ENCODE results near the gene GATA3.

GATA3 gene

GRCh38 chr10:8060704-8061121 is 6.2 kb downstream of the GATA3 start:
- TF ChIP-seq GATA3 (IDR thresholded peaks at IDR 0.05; ENCODE audit: low read depth, low read length): no peak
- TF ChIP-seq GATA2 (IDR thresholded peaks at IDR 0.05; ENCODE audit: low read depth, low read length): no peak

- TF ChIP-seq GATA3 (IDR thresholded peaks at IDR 0.05; ENCODE audit: low read depth, low read length) (no peak), GATA2 (IDR thresholded peaks at IDR 0.05; ENCODE audit: low read depth, low read length) (no peak)
These were observed 7.1 kb downstream of the GATA3 start for GRCh38 chr10:8061274-8062211.

- TF ChIP-seq GATA2 (IDR thresholded peaks at IDR 0.05; ENCODE audit: low read depth, low read length): no peak
- TF ChIP-seq GATA3 (IDR thresholded peaks at IDR 0.05; ENCODE audit: low read depth, low read length): no peak; the same call in 1 of the 2 replicates
These were observed 8.8 kb downstream of the GATA3 start for GRCh38 chr10:8063128-8063908.

GRCh38 chr10:8063935-8064334 is 9.4 kb downstream of the GATA3 start:
- no peak for TF ChIP-seq GATA3 (IDR thresholded peaks at IDR 0.05; ENCODE audit: low read depth, low read length)
- TF ChIP-seq GATA2 (IDR thresholded peaks at IDR 0.05; ENCODE audit: low read depth, low read length): no peak

DNA sequence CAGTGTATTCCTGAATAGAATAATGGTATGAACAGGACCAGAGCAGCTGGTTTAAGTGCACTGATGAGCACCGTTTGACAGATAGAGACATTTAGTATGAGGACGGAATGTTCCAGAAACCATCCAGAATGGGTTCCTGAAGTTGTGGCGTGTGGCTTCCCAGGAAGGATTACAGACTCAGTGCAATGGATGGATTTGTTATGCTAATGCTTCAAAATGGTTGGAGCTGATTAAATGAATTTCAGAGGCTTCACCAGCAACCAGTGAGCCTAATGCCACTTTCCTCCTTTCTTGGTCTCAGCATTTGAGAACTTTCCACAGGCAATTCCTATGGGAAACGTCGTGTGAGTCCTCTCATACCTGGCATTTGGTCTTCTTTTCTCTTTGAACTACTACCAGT is 9.9 kb downstream of the GATA3 start:
- TF ChIP-seq GATA2 (IDR thresholded peaks at IDR 0.05; ENCODE audit: low read depth, low read length): no peak
- TF ChIP-seq GATA3 (IDR thresholded peaks at IDR 0.05; ENCODE audit: low read depth, low read length): no peak

DNA sequence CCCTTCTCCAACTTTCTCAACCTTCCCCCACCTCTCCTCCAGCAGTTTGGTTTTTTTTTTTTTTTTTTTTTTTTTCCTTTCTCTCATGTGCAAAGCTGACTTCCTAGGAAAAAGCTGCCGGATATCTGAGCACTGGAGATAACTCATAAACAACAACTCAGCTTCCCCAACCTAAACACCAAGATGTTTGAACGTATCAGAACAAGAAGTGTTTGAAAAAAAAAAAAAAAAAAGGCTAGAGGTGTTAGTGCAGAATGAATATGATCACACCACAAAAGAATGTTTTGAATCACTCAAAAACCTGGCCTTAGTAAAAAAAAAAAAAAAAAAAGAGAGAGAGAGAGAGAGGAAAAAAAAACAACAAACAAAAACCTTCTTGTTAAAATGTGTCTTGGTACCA is 11.2 kb downstream of the GATA3 start:
- TF ChIP-seq GATA2 (IDR thresholded peaks at IDR 0.05; ENCODE audit: low read depth, low read length) (no peak), GATA3 (IDR thresholded peaks at IDR 0.05; ENCODE audit: low read depth, low read length) (no peak)

DNA sequence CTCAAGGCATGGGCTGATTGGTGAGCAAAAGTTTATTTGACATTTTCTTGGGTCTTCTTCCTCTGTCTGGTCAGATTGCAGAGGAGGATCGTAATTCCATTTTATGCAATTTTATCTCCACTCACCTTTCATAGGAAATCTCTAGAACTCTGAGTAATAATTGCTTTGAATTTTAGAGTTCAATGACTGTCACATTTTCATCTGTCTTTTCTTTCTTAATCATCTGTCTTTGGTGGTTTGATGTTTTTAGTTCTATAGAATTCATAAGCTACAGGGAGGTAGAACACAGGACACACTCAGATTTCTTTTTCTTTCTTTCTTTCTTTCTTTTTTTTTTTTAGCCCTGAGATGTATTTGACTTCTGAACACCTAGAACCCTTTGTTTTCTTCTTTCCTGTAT is 11.6 kb downstream of the GATA3 start:
- TF ChIP-seq GATA2 (IDR thresholded peaks at IDR 0.05; ENCODE audit: low read depth, low read length) (no peak), GATA3 (IDR thresholded peaks at IDR 0.05; ENCODE audit: low read depth, low read length) (no peak)

DNA sequence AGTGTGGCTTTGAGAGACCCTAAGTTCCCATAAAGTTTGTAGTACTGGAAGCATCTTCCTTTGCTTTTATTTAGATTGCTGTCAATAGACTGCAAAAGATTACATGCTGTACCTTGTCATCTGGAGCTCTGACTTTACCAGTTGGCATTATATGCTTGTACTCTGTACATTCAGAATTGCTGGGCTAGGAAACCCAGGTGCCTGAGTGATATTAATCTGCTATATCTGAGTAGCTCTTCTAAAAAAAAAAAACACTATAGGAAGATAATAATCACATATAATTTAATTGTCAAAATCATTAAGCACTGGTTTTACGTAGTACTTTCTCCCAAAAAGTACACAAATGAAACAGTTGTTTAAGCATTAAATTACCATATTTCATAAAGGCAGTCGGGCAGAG is 12.3 kb downstream of the GATA3 start:
- TF ChIP-seq GATA2 (IDR thresholded peaks at IDR 0.05; ENCODE audit: low read depth, low read length): peak; percentile 50
- TF ChIP-seq GATA3 (IDR thresholded peaks at IDR 0.05; ENCODE audit: low read depth, low read length): peak; percentile 72

DNA sequence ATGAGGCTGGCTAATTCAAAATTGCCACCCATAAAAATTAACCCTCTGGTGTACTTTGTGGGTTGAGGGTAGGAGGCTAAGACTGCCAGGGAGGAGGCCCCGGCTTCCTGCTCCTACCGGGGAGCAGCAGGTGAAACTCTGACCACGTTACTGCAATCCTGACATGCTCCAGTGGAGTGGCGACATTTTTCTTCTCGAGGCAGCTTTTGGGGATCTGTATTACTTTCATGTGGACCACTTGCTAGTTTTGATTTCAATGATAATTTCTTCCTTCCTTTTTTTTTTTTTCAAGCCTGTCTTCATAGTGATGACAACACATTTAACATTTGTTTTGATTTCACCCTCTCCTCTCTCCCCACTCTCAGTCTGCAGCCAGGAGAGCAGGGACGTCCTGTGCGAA is 14.6 kb downstream of the GATA3 start:
- TF ChIP-seq GATA2 (IDR thresholded peaks at IDR 0.05; ENCODE audit: low read depth, low read length): no peak
- no peak for TF ChIP-seq GATA3 (IDR thresholded peaks at IDR 0.05; ENCODE audit: low read depth, low read length)

DNA sequence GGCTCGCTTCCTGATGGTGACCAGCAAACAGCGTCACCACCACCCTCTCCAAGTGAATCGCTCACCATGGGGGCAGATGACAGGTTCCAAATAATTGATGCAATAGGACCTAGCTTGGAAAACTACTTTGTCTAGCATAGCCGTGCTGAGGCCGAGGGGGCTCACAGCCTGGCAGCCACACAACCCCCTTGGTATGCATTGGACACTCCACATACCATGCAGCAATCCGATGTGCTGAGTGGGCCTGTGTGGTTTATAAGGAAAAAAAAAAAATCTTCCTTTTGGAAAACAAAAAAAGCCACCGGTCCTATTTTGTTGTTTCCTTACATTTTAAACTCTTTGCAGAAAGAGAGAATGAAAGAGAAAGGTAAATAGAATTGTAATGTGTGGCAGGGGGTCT is 15.1 kb downstream of the GATA3 start:
- TF ChIP-seq GATA2 (IDR thresholded peaks at IDR 0.05; ENCODE audit: low read depth, low read length) (no peak), GATA3 (IDR thresholded peaks at IDR 0.05; ENCODE audit: low read depth, low read length) (no peak)

DNA sequence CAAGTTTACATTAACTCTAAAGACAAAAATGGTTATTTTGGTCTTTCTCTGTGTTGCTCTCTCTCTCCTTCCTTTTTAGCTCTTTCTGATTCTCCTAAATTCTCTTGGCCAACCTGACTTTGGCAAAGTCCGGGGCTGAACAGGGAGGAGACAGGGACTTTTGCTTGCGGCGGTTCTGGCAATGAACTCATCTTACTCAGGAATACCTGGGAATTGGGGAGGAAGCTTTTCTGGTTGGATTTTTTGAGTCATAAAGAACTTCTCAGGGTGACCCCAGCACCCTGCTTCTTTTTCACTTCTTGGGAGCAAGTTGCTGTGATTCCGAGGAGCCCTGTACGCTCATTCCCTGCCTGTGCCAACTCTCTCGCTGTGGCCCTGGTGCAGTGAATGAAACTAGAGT is 16.0 kb downstream of the GATA3 start:
- TF ChIP-seq GATA2 (IDR thresholded peaks at IDR 0.05; ENCODE audit: low read depth, low read length): no peak
- no peak for TF ChIP-seq GATA3 (IDR thresholded peaks at IDR 0.05; ENCODE audit: low read depth, low read length)

DNA sequence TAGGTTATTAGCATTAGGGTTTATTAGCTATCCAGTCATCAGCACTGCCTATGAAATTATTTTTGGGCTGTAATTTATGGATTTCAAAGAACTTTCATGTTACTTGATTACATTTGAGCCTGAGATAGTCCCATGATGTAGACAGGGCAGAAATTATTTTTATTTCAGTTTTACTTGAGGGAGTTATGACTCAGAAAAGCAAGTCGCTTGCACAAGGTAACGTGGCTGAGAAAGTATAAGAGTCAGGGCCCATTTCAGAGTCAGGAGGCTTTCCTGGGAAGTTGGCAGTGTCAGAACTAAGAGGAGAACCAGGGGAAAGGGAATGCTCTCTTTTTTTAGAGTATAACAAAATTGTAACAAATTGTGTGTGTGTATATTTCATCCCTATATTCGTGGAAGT is 16.5 kb downstream of the GATA3 start:
- TF ChIP-seq GATA3 (IDR thresholded peaks at IDR 0.05; ENCODE audit: low read depth, low read length) (no peak), GATA2 (IDR thresholded peaks at IDR 0.05; ENCODE audit: low read depth, low read length) (no peak)

- TF ChIP-seq GATA2 (IDR thresholded peaks at IDR 0.05; ENCODE audit: low read depth, low read length): peak; percentile 61; the same call in 1 of the 2 replicates
- peak; percentile 43; the same call in 1 of the 2 replicates for TF ChIP-seq GATA3 (IDR thresholded peaks at IDR 0.05; ENCODE audit: low read depth, low read length)
These were observed 17.2 kb downstream of the GATA3 start for GRCh38 chr10:8071666-8072065.

DNA sequence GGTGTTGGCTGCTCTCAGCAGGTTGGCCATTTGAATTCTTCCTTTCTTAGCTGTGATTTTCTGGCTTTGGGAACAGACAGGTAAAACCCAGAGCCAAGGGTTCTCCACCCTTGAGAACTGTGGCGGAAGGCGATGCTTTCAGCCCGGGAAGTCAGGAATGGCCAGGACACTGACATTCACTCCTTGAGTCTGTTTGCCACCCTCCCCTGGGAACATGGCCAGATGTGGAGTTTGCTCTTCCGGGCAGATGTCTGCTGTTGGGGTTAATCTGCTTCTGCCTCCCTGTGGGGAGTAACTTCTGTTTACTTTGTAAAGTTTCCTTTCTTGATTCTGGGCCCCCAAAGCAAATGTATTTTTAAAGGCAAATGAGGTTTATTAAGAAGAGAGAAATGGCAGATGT is 17.7 kb downstream of the GATA3 start:
- TF ChIP-seq GATA2 (IDR thresholded peaks at IDR 0.05; ENCODE audit: low read depth, low read length) (no peak), GATA3 (IDR thresholded peaks at IDR 0.05; ENCODE audit: low read depth, low read length) (no peak)
